ENCODE data around the gene EIF3B. TPM values are rescaled to one million over a fixed set of nuclear protein-coding genes. Genes with fewer than 3 reads are reported as not detected.
"Not testable (repeated sequence)": the region's sequence is repeated elsewhere in the genome, so short reads cannot be mapped to it uniquely, and the experiment has no call there.

The EIF3B gene
- total RNA-seq: 172 and 175 TPM in 2 replicates

DNA sequence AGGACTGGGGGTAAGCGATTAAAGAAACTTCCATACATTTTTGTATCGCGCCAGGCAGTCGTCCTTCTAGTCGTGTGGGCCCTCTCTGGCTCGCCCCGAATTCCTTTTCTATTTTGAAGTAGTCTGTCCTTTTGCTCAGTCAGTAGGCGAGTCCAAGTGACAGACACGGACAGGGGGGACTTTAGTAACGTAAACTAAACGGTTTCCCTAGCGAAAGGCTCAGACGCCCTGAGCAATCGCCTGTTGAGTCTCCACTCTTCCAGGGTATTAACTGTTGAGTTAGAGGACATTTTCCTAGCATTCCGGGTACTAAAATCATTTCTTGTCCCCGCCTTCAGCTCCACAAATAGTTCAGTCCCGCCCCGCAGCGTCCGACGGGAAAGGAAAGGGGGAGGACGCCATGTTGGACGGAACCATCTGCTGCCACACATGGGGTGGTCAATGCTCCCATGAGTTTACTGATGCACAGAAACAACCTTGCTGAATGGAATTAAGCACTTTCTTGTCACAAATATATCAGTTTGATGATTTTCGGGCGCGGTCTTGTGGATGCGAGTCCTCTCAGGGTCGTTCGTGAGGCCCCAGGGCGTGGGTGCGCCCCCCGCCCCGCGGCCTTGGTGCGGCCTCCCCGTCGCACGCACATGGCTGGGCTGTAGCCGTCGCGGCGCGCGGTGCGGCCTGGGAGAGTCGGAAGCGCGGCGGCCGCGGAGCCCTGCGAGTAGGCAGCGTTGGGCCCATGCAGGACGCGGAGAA is at the start of gene EIF3B:
TSS of gene EIF3B (plus strand) at position 642 of the 753 bp plus-strand sequence. CDS start at position 737, 95 bp downstream.
- intact Hi-C loops (cut with micrococcal nuclease): loop anchor here (1.0 to 2.0 kb wide), 7 partner anchors 40 to 850 kb away; partner anchors contain the start of genes BRAT1, INTS1, MRM2 and NUDT1

DNA sequence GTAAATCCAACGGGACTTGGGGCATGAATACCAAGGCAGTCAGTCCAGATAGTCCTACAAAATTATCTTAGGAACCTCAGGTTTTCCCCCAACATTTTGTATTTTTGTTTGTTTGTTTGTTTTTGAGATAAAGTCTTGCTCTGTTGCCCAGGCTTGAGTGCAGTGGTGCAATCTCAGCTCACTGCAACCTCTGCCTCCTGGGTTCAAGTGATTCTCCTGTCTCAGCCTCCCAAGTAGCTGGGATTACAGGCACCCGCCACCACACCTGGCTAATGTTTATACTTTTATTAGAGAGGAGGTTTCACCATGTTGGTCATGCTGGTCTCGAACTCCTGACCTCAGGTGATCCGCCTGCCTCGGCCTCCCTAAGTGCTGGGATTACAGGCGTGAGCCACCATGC is 49.4 kb upstream of the EIF3B start:
- intact Hi-C loops (cut with micrococcal nuclease): not testable (repeated sequence)

DNA sequence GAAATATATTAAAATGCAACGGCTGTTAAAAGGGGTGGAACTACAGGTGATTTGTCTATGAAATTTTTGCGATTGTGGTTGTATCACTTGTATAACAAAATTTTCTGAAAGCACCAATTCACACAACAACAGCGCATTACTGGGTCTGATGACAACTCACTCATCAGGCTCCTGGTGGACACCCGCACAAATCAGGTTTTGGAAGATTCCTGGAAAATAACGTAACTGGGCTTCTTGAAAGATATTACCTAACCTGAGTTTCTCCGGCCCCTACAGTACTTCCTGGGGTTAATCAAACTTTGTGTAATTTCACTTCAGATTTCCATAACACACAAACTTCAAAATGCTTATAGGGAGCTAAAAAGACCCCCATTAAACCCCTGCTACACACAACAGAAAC is 47.9 kb upstream of the EIF3B start:
- intact Hi-C loops (cut with micrococcal nuclease): no loop called here

DNA sequence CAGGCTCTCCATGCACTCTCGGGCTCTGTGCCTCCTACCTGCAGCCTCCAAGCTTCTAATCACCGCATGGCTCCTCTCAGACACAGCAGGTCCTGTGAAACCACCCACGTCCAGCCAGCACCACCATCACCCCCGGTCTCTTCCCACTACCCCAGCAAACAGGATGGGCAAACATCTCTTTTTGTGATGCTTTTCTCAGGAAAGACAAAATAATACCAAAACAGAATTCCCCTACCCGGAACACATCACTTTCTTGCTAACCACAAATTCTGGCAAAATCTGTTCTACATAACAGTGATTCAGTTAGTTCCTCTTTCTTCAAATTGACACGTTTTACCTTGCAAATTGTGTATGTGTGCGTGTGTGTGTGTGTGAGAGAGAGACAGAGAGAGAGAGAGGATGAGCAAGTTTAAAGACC is 46.9 kb upstream of the EIF3B start:
- intact Hi-C loops (cut with micrococcal nuclease): no loop called here

DNA sequence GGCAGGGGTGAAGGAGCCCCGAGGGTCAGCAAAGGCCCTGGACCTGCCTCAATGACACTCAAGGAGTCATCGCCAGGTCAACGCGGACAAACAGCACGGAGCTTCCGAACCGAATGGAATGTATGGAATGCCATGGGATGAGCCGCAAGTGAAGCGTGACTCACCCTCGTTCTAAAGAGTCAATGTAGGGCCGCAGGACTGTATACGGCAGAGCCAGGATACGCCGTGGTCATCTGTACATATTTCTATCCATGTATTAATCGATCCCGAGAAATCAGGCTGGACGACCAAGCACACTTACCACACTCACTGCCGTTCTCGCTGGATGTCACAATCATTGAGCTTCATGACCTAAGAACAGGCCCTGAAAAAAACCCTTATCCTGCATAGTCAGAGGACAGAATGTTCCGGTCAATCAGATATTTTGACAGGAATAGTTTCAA is 44.7 kb upstream of the EIF3B start:
- intact Hi-C loops (cut with micrococcal nuclease): loop anchor here (5.0 kb wide), 2 partner anchors 368 to 1268 kb away; partner anchors contain the start of gene GPR146

DNA sequence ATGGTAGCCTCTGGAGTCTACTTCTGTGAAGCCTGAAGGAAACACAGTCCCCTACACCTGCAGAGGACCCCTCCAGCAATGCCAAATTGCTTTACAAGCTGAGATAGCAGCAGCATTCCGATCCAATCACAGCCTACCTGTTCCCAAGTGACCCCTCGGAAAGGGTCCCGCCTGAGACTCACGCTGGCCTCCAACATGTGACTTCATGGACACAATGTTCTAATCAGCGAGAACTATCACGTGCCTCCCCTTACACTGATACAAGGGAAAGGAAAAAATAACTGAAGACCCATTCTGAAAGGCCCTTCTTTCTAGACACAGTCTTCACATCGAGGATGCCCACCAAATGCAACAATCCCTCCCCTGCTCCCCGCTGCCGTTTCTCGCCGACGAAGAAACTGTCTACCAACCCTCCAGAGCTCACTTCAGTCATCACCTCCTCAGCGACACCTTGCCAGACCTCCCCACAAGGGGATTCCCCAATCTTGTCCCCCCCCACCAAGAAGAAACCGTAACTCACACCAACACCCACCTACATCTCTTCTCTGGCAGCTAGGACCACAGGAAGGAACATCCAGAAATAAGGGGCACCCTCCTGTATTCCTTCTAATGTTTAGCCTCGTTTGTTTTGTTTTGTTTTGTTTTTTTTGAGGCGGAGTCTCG is 42.2 kb upstream of the EIF3B start:
- intact Hi-C loops (cut with micrococcal nuclease): loop anchor here (5.0 kb wide), 2 partner anchors 370 to 1270 kb away; partner anchors contain the start of gene GPR146

DNA sequence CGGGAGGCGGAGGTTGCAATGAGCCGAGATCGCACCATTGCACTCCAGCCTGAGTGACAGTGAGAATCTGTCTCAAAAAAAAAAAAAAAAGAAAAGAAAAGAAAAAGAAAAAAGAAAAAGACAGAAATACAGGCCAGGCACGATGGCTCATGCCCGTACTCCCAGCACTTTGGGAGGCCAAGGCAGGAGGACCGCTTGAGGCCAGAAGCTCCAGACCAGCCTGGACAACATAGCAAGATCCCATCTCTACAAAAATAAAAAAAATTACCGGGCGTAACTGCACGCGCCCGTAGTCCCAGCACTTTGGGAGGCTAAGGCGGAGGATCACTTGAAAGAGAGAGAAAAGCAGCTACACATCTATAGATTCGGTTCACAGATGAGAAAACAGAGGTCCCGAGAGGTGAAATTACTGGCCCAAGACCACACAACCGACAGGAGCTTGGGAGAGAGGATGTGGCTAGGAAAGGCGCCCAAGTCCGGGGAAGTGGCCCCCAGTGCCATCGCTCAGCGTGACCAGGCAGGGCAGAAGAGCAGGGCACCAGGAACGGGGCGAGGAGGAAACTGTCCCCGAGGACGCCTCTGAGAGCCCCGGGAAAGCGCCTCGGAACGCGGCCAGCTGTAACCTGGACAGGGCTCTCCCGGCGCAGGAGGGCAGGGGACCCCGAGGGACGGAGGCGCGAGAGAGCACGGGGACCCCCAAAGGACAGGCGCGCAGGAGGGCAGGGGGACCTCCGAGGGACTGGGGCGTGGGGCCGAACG is 41.0 kb upstream of the EIF3B start:
- intact Hi-C loops (cut with micrococcal nuclease): loop anchor here (1.0 to 5.0 kb wide), 11 partner anchors 35 to 1271 kb away; partner anchors contain the start of genes CHST12, EIF3B, GPR146 and MAD1L1

DNA sequence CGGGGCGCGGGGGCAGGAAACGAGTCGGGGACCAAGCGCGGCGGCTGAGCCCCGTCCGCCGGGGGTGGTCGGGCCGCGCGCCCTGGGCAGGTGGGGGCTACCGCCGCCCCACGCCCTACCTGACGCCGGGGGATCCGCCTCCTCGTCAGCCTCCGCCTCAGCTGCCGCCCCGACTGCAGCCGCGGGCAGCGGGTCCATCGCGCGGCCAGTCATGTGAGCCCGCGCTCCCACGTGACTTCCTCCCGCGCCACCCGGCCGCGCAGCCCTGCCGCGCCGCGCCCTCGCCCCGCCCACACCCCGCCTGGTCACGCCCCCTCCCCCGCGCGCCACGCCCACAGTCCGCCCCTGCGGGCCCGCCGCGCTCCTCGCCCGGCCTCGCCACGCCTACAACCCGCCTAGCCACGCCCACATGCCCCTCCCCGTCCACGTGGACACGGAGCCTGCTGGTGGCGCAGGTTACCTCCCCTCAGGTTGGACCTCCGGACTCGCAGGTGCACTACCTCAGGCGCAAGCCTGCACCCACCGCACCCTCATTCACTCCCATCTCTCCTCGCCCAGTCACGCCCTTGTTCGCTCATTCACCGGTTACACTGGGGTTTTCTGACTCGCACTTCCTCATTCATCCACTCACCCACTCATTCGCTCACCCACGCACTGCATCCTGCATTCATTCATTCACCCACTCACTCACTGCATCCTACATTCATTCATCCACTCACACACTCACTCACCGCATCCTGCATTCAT is 40.2 kb upstream of the EIF3B start, which contains the start of gene SNX8:
TSS of gene SNX8 (minus strand) at position 233 of the 747 bp plus-strand sequence. CDS start at position 213, 20 bp downstream.
- intact Hi-C loops (cut with micrococcal nuclease): loop anchor here (1.0 to 5.0 kb wide), 11 partner anchors 34 to 1272 kb away; partner anchors contain the start of genes CHST12, EIF3B, GPR146 and MAD1L1

DNA sequence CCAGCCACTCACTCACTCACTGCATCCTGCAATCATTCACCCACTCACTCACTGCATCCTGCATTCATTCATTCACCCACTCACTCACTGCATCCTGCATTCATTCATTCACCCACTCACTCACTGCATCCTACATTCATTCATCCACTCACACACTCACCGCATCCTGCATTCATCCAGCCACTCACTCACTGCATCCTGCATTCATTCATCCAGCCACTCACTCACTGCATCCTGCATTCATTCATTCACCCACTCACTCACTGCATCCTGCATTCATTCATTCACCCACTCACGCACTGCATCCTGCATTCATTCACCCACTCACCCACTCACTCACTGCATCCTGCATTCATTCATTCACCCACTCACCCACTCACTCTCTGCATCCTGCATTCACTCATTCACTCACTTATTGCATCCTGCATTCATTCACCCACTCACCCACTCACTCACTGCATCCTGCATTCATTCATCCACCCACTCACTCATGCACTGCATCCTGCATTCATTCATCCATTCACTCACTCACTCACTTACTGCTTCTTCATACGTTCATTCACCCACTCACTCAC is 39.6 kb upstream of the EIF3B start:
- intact Hi-C loops (cut with micrococcal nuclease): loop anchor here (1.0 to 5.0 kb wide), 11 partner anchors 33 to 1273 kb away; partner anchors contain the start of genes CHST12, EIF3B, GPR146 and MAD1L1

DNA sequence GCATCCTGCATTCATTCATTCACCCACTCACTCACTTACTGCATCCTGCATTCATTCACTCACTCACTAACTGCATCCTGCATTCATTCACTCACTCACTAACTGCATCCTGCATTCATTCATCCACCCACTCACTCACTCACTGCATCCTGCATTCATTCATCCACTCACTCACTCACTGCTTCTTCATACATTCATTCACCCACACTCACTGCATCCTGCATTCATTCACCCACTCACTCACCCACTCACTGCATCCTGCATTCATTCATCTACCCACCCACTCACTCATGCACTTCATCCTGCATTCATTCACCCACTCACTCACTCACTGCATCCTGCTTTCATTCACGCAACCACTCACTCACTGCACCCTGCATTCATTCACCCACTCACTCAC is 38.8 kb upstream of the EIF3B start:
- intact Hi-C loops (cut with micrococcal nuclease): loop anchor here (2.0 kb wide), 2 partner anchors 737 to 745 kb away; partner anchors contain the start of gene PSMG3

DNA sequence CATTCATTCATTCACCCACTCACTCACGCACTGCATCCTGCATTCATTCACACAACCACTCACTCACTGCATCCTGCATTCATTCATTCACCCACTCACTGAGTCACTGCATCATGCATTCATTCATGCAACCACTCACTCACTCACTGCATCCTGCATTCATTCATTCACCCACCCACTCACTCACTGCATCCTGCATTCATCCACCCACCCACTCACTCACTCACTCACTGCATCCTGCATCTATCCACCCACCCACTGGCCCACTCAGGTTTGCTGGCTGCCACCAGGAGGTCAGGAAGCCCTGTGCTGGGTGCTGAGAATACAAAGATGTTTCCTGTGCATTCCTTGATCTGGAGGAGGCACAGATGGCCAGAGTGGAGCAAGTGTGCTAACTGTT is 38.0 kb upstream of the EIF3B start:
- intact Hi-C loops (cut with micrococcal nuclease): no loop called here

DNA sequence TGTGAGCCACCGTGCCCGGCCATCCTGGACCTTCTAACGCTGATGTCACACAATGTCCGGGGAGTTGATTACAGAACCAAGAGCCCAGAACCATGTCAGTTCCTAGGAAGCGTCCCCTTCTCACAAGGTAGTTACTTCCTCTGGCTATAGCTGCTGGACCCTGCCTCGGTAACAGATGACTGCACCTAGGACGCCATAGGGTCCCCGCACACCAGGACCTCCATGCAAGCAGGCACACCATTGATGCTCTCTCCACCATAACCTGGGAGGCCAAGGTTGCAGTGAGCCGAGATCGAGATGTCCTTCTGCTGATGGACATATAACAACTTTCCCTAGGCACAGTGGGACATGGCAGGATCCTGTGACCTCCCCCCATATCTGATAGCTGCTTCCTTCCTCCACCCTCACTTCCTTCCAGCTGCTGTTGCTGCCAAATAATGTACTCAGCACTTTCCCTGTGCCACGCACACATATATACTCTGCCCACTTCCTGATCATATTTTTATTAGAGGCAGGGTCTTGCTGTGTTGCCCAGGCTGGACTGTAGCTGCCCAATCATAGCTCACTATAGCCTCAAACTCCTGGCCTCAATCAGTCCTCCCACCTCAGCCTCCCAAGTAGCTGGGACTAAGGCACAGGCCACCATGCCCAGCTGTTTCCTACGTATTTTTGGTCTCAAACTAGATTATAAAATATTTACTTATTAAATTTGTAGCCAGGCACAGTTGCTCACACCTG is 36.9 kb upstream of the EIF3B start:
- intact Hi-C loops (cut with micrococcal nuclease): no loop called here

DNA sequence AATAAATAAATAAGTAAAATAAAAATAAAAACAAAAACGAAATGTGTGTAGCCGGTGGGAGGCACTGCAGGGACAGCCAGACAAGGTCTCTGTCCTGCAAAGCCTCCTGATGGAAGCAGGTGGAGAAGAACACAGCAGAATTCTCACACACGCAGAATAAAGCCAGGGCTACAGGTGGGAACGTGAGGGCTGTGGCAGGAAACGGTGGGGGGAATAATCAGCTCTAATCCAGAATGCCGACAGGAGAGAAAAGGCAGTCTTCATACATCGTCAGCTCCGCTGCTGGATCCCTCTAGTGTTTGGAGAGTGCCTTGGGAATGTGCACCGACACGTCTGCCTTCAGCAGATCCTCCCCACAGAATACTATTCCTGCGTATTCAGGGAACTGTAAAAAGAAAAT is 33.6 kb upstream of the EIF3B start:
- intact Hi-C loops (cut with micrococcal nuclease): no loop called here

DNA sequence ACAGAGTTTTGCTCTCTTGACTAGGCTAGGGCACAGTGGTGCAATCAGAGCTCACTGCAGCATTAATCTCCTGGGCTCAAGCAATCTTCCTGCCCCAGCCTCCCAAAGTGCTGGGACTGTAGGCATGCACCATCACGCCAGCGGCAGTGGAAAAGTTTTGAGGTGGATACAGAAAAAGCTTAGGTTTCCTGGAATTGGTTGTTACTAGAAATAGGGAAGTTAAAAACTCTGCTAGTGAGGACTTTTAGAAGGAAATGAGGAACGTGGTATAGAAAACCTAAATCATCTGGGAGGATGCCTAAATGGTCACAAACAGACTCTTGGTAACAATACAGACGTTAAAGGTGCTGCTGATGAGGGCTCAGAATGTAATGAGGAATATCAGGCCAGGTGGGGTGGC is 29.5 kb upstream of the EIF3B start:
- intact Hi-C loops (cut with micrococcal nuclease): no loop called here

DNA sequence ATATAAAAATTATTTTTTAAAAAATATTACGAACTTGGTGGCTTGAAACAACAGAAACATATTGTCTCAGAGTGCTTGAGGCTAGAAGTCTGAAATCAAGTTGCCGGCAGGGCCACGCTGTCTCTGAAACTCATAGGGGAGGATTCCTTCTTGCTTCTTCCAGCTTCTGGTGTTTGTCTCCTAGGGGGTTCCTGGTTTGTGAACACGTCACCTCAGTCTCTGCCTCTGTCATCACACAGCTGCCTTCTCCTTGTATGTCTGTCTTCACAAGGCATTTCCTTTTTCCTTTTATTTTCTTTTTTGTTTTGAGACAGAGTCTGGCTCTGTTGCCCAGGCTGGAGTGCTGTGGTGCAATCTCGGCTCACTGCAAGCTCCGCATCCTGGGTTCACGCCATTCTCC is 27.7 kb upstream of the EIF3B start:
- intact Hi-C loops (cut with micrococcal nuclease): no loop called here

DNA sequence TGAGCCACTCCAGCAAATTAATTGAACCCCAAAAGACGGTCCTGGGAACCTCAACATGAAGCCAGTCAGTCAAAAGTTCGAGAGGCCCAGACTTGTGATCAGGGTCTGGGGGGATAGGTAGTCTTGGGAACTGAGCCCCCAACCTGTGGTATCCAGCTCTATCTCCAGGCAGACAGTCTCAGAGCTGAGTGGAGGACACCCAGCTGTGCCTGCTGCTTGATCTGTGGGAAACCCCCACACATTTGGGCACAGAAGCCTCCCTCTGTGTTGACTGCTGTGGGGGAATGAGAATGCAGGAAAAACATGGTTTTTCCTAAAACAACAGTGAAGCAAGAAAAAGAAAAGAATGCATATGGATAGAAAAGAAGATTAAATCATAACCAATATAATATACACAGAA is 24.1 kb upstream of the EIF3B start:
- intact Hi-C loops (cut with micrococcal nuclease): no loop called here

DNA sequence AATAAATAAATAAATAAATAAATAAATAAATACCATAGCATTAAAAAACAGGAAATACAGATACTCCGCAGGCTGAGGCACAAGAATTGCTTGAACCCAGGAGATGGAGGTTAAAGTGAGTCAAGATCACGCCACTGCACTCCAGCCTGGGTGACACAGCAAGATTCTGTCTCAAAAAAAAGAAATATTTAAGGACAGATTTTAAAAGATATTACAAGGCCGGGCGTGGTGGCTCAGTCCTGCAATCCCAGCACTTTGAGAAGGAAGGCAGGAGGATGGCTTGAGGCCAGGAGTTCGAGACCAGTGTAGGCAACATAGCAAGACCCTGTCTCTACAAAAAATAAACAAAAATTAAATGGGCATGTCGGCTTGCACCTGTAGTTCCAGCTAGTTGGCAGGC is 22.9 kb upstream of the EIF3B start:
- intact Hi-C loops (cut with micrococcal nuclease): no loop called here

DNA sequence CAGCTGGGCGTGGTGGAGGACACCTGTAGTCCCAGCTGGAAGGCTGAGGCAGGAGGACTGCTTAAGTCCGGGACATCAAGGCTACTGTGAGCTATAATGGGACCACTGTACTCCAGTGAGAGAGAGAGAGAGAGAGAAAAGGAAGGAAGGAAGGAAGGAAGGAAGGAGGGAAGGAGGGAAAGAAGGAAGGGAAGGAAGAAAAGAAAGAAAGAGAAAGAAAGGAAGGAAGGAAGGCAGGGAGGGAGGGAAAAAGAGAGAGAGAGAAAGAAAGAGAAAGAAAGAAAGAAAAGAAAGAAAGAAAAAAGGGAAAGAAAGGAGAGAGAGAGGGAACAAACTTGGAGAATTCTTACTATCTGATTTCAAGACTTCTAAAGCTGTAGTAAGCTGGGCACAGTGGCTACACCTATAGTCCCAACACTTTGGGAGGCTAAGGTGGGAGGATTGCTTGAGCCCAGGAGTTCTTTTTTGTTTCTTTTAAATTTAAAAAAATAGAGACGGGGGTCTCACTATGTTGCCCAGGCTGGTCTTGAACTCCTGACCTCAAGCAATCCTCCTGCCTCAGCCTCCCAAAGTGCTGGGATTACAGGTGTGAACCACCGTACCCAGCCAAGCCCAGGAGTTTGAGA is 21.9 kb upstream of the EIF3B start:
- intact Hi-C loops (cut with micrococcal nuclease): not testable (repeated sequence)
